Activated CD8-positive, alpha-beta memory T cell treated with anti-CD3 and anti-CD28 coated beads, Interleukin-2, amount 50 U/mL, for 48 hours (primary cell): ENCODE measurements around the gene FAM171A1.
"Not testable (repeated sequence)": the region's sequence is repeated elsewhere in the genome, so short reads cannot be mapped to it uniquely, and the experiment has no call there.

Source experiments
- DNase-seq: peaks from one replicate; pipeline ENCODE4 v3.0.0-alpha.2; 2020

The FAM171A1 gene

DNA sequence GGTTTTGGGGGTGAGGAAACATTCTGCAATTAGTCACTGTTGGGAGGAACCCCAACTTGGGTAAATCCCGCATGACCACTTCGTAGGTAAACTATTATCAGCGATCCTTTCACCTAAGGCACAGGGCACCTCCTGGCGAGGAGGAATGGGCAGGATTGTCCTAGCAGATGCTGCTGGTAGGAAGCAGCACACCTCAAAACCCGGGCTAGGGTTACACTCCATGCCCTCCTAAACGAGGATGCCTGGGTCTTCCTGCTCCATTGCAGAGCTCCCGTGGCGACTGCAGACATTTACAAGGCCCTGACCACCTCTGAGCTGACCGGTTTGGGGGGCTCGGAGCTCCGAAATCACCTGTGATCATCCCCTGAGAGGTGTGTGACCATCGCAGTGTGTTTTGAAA lies 92.3 kb downstream of the FAM171A1 start:
- no peak for DNase-seq

DNA sequence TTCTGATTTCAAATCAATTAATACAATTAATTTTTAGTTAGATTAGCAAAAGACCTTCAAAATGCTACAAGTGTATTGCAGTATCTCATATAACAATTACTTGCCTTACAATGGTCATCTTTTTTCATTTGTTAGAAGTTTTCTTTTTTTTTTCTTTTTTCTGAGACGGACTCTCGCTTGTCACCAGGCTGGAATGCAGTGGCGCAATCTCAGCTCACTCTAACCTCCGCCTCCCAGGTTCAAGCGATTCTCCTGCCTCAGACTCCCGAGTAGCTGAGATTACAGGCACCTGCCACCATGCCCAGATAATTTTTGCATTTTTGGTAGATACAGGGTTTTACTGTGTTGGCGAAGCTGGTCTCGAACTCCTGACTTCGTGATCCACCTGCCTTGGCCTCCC lies 95.0 kb downstream of the FAM171A1 start:
- not testable (repeated sequence) for DNase-seq

DNA sequence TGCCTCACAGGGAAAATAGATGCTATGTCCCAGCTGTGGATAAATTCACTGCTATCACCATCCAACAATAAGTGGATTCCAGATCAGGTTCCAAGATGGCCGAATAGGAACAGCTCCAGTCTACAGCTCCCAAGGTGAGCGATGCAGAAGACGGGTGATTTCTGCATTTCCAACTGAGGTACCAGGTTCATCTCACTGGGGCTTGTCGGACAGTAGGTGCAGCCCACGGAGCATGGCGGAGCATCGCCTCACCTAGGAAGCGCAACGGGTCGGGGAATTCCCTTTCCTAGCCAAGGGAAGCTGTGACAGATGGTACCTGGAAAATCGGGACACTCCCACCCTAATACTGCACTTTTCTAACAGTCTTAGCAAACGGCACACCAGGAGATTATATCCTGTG lies 101.3 kb downstream of the FAM171A1 start:
- not testable (repeated sequence) for DNase-seq

DNA sequence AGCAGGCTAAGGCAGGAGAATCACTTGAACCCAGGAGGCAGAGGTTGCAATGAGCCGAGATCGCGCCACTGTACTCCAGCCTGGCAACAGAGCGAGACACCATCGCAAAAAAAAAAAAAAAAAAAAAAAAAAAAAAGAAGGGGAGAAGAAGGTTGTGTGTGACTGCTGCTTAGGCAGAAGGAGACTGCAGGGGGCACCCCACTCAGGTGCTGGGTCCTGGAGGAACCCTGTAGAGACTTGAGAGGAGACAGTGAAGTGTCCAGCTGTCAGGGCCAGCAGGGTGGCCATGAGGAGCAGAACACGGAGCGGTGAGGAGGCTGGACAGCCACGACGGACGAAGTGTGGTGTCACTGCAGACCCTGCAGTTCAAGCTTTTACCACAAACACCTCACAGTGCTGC lies 103.6 kb downstream of the FAM171A1 start:
- no peak for DNase-seq

DNA sequence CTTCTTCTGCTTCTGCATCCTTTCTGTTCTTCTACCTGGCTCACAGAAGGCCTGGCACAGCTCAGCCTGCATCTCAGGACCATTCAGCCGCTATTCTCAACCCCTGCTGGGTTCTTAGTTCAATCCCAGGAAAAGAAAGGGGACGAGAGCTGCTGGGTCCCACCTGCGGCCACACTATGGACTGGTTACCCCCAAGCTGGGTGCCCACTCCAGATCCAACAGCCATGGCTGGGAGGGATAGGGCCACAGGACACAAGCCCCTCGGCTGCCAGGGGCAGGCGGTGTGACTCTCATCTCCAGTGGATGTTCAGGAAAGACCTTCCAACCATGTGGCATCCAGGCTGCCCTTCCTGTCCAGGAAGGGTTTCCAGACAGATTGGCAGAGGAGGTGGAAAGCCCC lies 105.0 kb downstream of the FAM171A1 start:
- DNase-seq, result no peak

DNA sequence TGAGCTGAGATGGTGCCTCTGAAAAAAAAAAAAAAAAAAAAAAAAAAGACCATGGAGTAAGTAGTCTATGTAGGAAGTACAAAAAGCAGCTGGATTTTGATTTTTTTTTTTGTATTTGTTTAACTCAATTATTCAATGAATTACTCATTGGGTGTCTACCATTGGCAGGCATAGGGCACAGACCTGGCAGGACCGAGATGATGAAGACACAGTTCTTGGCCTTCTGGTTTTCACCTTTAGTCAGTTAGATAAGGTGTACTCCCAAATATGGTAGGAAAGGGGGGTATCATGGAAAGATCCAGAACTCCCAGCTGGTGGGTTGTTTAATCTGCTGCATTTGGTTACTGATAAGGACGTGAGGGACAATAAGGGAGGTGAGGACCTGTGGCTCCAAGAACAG lies 105.5 kb downstream of the FAM171A1 start:
- DNase-seq, result no peak

DNA sequence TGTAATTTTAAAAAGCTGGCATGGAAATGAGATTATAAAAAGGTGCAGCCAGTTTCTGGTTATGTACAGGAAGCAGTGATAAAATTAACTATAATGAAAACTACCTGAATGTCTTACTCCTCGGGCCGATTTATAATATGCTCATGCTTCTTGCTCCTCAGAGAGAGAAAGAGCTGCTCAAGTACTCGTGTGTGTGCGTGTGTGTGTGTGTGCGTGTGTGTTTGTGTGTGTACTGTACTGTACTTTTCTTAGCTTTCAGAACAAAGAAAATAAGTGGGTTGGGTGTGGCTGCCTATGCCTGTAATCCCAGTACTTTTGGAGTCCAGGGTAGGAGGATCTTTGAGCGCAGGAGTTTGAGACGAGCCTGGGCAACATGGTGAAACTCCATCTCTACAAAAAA lies 106.0 kb downstream of the FAM171A1 start:
- DNase-seq, result no peak

DNA sequence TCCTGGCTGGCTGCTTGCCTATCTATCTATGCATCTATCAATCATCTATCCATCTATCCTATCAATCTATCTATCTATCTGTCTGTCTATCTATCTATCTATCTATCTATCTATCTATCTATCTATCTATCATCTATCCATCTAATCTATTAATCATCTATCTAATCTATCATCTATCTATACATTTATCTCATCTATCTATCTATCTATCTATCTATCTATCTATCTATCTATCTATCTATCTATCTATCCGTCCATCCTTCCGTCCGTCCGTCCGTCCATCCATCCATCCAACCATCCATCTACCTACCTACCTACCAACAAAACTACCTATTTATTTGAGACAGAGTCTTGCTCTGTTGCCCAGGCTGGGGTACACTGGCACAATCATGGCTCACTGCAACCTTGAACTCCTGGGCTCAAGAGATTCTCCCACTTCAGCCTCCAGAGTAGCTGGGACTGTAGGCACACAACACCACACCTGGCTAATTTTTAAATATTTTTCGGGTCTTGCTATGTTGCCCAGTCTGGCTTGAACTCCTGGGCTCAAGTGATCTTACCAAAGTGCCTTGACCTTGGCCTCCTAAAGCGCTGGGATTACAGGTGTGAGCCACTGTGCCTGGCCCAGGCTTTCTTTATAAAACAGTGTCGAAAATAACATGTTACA lies 107.3 kb downstream of the FAM171A1 start:
- DNase-seq, result no peak

DNA sequence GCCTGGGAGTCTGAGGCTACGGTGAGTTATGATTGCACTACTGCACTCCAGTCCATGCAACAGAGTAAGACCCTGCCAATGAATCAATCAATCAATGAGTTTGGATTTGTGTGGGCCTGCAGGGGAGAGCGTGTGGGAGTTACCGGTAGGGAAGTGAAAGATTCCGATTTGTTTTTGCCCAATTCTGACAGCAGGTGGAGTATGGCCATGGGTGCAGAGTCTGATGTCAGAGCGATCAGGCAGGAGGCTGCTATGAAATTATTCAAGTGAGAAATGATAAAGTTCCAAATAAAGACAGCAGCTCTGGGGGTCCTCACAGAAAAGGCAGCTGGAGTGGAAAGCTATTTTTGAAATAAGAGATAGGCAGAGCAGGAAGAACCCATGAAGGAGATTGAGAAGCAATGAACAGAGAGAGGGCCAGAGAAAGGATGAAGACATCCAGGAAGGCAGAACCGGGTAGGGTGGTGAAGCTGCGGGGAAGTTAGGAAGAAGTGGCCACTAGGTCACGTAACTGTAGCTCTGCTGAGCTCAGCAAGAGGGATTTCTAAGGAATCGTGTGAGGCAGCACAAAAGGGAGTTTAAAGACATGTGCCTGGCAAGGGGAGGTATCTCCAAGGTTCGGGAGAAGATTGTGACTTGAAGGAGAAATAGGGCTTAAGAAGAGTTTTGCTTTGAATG lies 108.9 kb downstream of the FAM171A1 start:
- DNase-seq, result no peak

DNA sequence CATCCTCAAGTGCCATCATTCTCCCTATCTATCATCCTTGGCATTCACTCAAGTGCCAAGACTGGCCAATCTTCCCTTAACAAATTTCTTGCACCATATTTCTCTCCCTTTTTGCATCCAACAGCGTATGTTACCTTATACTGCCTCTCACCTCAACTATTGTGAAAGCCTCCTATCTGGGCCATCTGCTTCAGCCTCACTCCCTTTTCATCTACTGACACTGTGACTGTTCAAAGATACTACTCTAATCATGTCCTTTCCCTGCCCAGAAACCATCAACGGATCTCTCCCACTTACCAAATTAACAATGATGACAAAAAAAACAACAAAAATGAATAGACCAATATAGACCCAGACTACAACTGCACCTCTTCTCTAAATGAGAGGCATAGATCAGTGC lies 112.0 kb downstream of the FAM171A1 start:
- DNase-seq, result no peak

DNA sequence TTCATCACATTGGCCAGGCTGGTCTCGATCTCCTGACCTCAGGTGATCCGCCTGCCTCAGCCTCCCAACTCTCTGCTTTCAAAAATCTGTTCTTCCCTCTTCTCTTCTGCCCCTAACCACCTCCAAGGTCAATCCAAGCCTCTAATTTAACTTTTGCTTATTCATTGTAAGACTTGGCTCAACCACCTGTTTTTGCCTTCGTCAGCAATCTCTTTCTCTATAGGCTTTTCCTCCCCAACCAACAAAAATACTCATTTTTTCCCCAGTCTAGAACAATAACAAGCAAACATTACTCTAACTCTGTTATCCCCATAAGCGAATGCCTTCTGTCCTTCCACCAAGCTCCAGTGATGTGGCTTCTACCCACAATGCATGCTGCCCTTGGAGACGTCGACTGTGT lies 112.8 kb downstream of the FAM171A1 start:
- DNase-seq, result no peak

DNA sequence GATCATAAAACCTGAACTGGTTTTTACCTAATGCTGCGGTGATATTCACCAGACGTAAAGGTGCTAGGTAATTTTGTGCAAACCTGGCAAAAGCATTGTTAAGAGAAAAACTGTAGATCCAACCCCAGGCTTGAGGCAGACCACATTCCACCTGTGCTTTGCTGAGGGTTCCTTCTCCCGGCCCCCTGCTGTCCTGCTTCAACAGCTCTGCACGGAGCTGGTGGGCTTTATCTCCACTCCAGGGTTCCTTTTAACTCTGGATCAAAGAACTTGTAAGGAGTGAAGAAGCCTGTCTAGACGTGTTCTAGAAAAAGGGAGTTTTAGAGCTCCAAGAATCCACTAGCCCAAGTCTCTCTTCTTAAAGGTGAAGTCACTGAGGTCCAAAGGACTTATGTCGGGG lies 115.1 kb downstream of the FAM171A1 start:
- DNase-seq, result no peak

DNA sequence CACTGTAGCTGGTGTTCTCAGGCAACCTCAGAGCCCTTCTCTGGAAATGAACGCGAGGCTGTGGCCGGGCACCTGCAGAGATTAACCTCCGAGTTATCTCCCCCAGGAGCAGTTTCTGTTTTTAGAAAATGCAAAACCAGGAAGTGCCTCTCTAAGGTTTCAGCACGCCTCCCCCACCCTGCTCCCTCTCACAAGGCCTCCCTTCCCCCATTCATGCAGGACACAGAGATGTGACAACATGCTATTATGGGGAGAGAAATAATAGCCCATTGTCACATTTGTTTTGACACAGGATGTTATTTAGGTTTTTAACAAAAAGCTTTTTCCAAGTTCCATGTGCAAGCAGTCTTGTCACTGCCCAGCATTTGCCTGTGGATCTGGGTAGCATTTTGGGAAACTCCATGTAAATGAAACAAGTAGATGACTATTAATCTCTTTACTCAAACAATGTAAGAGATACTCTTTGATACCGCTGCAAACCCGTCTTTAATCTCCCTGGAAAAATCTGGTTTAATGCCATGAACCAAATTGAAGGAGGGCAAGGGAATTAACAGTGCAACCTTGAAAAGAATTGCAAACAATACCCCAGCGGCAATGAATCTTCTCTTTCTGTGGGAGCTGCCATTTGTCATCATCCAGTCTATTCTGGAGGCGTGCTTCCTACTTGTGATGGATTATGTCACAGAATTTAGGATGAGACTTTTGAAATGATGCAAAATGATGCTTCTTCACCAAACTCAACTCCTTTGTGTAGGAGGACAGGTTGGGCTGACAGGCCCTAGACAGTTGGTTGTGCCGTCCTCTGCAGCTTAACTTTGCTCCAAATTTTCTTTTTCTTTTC lies 116.1 kb downstream of the FAM171A1 start:
- DNase-seq, result peak; percentile 56

DNA sequence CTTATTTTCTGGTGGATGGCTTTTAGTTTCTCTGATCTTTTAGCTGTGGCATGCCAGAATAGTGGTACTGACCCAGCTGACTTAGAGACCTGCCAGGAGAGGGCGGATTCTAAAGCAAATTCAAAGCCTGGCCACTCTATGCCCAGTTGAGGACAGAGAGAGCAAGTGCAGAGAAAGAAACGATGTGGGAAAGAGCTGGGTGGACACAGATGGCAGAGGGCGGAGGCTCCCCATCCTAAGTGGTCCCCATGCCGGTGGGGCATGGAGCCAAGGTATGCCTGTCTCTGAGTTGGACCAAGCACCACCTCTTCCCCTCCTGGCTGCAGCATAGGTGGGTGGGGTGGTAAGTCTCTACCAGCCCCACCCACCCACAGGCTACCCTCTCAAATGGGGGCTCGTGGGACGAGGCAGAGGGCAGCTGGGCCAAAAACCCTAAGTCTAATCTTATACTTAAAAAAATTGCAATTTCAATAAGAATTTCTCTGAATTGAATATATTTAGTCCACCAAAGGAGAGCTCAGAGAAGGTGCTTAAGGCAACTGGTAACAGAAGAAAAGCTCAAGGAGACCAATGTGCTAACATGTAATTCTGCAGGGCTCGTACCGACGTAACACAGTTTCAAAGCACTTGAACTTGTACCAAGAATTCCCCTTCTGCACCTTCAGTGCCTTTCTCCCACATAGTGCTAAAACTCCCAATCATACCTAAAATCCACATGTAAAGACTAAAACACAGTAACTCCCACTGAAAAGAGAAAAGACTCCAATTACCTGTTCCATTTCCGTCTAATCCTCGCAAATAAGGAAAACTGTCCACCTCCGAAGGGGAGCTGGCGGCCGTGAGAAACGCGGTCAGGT lies 116.9 kb downstream of the FAM171A1 start:
- DNase-seq, result no peak

DNA sequence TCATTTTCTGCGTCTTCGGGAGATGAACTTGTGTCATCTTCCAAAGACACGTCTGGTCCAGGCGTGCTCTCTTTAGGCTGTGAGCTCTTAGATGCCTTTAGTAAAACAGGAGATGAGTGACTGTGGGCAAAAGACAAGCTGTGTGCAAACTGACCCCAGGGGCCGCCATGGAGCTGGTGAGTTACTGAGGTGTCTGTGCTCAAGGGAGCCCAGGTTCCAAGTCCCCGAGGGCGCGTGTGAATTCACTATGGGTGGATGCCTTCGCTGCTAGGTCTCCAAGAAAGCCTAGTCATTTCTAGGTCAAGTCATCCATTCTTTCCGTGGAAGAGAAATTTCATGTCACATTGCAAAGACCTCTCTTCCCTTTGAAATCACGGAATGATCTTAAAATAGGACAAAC lies 118.7 kb downstream of the FAM171A1 start:
- no peak for DNase-seq

DNA sequence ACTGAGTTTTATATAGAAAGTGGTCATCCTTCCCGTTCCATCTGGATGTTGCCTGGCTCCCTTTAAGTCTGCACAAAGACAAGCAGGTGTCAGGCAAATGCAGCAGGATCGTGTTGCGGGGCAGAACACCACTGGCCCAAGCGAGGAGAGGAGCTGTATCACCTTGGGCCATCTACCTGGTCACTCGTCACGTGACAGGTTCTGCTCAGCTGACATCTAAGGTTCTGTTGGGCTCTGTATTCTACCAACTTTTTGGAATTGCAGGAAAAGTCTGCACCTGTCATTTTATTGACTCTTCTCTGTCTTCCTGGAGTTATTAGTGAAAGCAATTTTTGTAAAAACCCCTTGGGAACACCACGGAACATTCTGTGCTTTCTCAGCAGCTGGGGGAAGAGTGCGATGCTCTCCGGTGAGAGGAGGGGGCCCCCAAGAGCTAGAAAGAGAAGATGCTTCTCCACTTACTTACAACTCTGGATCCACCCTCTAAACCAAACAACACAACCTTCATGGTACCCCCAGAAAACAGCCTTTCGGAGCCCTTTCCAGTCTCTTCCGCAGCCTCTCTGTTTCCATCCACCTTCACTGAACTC lies 119.2 kb downstream of the FAM171A1 start:
- DNase-seq, result no peak

DNA sequence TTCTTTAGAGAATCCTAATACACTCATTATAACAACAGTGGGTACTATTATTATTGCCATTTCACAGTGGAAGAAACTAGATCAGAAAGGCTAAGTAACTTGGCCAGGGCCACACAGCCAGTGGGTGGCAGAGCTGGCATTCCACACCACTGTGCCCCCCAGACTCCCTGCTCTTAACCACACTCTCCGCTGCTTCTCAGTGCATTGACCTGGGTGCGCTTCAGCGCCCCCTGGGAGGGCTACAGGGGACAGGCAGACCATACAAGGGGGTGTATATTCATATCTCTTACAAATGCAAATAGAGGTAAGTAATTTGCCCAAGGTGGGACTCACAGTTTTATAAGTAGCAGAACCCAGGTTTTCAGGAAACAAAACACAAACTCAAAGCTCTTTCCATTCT lies 125.6 kb downstream of the FAM171A1 start:
- no peak for DNase-seq

DNA sequence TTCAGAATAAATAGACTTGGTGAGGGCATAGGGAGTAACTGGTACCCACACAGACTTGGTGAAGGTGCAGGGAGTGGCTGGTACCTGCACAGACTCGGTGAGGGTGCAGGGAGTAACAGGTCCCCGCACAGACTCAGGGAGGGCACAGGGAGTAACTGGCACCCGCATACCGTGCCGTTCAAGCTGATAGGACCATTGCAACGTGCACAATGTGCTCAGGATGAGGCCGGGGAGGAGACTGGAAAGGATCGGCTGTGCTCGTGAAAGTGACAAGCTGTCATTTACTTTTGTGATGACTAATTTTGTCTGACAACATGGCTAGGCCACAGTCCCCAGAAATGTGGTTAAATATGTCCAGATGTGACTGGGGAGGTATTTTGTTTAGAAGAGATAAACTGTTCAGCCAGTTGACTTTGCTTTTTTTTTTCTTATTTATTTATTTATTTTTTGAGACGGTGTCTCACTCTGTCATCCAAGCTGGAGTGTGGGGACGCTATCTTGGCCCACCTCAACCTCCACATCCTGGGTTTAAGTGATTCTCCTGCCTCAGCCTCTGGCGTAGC lies 126.4 kb downstream of the FAM171A1 start:
- DNase-seq, result no peak

DNA sequence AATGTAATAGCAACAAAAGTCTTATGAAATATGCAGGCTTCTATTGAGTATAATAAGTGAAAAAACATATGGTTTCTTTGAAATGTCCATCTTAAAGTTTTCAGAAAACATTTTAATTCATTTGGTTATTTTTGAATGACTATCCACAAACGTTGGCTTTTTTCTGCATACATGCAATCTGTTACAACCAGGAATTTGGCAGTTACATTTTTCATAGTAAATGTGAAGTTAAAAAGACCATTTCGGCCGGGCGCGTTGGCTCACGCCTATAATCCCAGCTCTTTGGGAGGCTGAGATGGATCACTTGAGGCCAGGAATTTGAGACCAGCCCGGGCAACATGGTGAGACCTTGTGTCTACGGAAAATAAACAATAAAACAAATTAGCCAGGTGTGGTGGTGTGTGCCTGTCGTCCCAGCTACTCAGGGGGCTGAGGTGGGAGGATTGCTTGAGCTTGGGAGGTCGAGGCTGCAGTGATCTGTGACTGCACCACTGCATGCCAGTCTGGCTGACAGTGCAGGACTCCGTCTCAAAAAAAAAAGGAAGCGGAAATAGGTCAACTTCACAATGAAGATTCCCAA lies 128.7 kb downstream of the FAM171A1 start:
- DNase-seq, result no peak

DNA sequence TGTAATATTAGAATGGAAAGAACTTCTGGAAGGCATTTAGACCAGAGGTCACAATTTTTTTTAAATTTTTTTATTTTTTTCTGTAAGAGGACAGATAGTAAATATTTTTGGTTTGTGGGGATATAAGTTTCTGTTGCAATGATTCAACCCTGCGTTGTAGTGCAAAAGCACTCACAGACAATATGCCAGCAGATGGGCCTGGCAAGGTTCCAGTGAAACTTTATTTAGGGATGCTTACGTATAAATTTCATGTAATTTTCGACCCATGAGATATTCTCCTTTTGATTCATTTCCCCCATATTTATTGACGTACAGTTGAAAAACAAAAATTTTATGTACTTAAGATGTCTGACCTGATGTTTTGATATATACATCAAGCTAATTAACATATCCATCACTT lies 129.8 kb downstream of the FAM171A1 start:
- DNase-seq, result no peak

DNA sequence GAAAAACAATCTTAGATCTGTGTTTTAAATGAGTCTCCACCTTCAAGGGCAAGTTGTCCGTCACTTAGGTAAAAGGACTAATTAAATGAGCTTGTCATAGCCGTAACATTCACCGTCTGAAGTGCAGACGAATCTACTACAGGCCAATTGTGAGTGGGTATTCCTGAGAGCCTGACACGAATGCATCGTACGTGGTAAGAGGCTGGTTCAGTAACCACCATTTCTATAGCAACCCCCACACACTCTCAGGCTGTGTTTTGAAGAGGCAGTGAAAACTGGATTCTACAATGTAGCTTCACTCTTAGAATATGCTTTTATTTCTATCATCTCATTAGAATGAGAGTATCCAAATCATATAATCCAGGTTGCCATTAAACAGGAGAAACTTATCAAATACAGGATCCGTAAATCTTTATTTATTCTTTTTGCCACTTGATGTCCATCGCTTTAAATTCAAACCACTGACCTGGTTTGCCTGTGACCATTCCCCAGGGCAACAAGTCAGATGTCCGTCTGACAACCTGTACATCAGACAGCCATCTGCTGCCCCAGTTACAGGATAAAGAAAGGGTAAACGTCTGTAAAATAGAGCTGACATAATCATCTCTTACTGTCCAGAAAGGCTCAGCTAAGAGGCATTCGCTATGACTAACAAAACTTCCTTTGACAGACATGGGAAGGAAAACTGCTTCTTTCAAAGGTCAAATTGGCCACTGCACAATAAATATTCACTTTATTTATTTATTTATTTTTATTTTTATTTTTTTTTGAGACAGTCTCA lies 132.3 kb downstream of the FAM171A1 start:
- no peak for DNase-seq
